Suppressor macrophage (primary cell): ENCODE measurements around the gene PPIL6.
"Not testable (repeated sequence)": the region's sequence is repeated elsewhere in the genome, so short reads cannot be mapped to it uniquely, and the experiment has no call there.

Experiments used
- DNase-seq, 4 experiments: peaks; one replicate each; pipeline ENCODE4 v3.0.0-alpha.2; 2020 to 2022

Gene PPIL6

GRCh38 chr6:109466212-109466923 lies 25.9 kb upstream of the PPIL6 start:
- DNase-seq, result no peak

DNA sequence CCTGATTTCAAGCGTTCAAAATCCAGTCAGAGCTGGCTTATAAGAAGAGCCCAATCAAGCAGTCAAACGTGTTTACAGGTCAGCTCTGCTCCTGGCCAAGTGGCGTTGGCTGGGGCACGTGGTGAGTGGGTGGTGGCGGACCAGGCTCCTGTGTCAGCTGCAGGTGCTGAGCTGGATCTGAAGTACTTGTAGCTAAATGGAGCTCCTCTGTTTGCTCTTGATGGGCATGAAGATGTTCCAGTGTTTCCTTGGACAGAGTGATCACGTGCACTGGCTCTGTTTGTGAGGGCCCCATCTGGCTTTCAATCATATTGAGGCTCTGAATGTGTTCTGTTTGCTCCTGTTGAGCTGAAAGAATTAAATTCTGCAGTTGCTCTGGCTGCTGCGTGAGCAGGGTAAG lies 25.3 kb upstream of the PPIL6 start:
- no peak for DNase-seq

GRCh38 chr6:109461733-109462526 lies 21.5 kb upstream of the PPIL6 start:
- DNase-seq, result no peak

DNA sequence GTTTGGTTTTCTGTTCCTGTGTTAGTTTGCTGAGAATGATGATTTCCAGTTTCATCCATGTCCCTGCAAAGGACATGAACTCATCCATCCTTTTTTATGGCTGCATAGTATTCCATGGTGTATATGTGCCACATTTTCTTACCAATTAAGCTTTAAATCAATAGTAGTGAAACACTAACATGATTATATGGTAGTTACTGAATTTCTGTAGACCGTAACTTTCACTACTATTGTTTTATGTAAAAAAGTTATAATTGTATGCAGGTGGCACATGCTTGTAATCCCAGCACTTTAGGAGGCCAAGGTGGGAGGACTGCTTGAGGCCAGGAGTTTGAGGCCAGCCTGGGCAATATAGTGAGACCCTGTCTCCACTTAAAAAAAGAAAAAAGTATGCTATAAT lies 20.8 kb upstream of the PPIL6 start:
- DNase-seq, result not testable (repeated sequence)

DNA sequence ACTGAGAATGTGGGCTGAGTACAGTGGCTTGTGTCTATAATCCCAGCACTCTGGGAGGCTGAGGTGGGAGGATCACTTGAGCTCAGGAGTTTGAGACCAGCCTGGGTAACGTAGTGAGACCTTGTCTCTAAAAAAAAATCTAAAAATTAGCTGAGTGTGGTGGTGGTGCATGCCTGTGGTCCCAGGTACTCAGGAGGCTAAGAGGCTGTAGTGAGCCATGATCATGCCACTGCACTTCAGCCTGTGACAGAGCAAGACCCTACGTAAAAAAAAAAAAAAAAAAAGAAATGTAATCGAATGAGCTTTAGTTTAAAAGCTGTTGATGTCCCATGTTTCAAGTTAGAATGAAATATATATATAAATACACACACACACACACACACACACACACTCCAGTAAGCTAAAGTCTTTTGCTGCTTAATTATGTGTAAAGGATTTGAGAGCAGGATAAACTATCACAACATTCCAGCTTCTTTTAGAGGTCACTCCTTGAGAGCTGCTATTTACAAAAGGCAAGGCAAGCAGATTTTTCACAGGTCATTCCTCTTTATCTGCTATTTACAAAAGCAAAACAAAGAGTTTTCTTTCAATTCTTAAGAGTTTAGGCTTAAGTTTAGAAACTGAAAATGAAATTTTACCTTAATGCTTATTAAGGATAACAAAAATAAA lies 19.9 kb upstream of the PPIL6 start:
- no peak for DNase-seq

GRCh38 chr6:109458774-109459531 lies 18.5 kb upstream of the PPIL6 start:
- peak; percentile 71 to 91 (median 82) for DNase-seq

DNA sequence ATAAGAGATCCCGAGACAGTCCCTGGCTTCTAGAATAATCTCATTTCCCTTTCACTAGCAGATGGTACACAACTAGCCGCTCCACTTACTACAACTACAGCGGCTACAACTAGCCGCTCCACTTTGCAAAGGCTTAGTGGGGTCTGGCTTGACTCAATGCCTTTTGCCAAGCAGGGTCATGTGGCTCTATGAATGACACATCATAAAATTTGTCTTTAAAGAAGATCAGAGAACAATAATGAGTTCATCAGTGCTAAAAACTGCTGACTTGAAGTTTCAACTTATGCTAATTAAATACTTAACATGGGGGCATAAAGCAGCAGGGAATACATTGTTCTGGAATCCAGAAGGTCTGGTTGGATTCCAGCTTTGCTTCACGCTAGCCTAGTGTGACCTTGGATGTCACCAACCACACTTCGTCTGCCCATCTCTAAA lies 17.2 kb upstream of the PPIL6 start:
- no peak for DNase-seq

DNA sequence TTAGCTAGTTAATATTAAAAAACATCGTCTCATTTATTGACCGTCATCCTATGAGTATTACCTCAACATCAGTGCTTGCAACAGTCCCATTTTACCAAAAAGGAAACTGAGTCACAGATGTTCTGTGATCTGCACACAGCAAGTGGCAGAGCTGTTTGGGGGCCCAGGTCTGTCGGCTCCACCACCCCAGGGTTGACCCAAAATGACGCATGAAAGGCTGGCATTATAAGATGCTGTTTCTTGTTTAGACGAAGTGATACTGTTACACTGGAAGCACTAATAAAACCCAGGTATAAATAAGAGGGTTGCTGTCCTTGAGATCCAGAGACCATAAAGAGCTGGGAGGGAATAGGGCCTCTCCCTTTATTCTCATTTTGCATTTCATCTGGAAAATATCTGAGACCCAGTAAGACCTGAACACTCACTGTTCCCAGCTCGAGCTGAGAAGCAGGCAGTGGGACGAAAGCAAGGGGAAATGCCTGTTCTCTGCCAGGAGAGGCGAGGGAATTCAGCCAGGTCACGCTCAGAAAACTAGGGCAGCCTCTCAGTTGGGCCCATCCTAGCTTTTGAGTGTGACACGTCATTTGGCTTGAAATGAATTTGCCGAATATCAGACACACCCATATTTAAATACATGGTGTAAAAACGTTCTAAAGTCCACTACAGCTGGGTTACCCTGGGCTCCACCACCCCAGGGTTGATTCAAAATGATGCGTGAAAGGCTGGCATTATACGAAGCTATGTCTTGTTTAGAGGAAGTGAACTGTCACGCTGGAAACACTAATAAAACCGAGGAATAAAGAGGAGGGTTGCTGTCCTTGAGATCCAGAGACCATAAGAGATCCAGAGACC lies 16.5 kb upstream of the PPIL6 start:
- DNase-seq, result peak in 1 of 4 experiments; percentile 27

- no peak for DNase-seq
Observed at GRCh38 chr6:109456111-109456583, 15.7 kb upstream of the PPIL6 start.

DNA sequence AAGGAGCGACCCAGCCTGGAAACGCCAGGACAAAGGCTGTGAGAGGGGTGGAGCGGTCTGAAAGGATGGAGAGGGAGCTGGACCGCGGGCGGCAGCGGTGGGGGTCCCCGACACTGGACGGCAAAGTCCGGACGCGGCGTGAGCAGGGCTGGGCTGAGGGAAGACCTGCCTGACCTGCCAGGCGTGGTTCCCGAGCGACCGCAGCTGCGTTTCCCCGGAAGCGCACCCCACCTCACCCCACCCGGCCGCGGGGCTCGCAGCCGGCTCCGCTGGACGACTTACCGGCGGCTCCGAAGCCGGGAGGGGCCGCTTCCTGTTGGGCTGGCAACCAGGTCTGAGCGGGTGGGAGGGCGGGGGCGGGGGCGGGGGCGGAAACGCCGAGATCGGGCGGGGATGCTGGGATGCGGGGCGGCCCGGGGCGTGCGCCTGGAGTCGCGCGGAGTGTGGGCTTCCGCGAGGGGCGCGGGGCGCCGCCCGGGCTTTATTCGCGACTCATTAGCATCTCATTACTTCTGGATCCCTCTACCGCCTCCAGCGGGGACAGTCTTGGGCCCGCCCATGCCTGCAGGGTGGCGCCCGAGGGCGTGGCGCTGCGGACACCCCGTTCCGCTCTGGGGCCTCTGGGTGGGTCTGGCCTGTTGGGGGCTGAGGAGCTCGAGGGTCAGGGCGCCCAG lies 15.1 kb upstream of the PPIL6 start, which contains the start of gene MICAL1:
MICAL1 (minus strand) TSS at position 336 of the 674 bp plus-strand sequence. CDS start 1,576 bp downstream, outside the sequence.
- DNase-seq, result peak; percentile 85 to 94 (median 91)

GRCh38 chr6:109454496-109455436 lies 14.3 kb upstream of the PPIL6 start:
- DNase-seq, result peak; percentile 90 to 94 (median 92)

DNA sequence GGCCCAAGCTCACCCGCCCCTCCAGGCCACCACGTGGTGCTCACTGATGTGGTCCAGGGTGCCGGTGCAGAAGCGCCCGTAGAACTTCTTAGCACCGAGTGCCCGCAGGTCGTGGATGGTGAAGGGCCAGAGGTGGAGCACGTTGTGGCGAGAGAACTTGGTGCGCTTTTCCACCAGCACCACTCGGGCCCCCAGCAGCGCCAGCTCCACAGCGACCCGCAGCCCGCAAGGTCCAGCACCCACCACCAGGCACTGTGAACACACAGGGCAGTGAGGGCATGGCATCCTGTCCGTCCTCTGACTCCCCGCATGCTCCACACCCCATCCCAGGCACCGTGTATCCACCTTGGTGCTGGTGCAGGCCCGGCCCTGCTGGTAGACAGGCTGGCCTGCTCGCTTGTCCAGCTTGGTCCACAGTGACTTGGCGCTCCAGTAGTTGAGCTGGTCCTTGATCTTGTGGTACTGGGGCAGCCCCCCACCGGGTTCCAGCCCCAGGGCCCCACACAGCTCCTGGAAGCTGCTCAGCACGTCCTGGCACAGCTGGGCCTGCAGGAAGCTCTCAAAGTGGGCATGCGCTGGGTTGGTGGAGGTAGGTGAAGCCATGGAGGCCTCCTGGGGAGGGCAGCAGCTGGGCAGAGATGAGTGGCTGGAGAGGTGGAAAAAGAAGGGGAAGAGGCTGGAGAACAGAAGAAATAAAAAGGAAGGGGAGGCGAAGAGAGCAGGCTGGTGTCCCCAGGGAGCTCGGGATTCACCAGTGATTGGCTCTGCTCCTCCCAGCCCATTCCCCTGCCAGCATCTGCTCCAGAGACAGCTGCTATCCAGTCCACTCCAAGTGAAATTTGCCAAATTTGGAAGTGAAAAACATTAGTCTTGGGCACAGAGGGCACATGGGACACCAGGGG lies 13.4 kb upstream of the PPIL6 start:
- DNase-seq, result peak in 1 of 4 experiments; percentile 39

GRCh38 chr6:109453156-109453555 lies 12.7 kb upstream of the PPIL6 start:
- DNase-seq, result no peak

DNA sequence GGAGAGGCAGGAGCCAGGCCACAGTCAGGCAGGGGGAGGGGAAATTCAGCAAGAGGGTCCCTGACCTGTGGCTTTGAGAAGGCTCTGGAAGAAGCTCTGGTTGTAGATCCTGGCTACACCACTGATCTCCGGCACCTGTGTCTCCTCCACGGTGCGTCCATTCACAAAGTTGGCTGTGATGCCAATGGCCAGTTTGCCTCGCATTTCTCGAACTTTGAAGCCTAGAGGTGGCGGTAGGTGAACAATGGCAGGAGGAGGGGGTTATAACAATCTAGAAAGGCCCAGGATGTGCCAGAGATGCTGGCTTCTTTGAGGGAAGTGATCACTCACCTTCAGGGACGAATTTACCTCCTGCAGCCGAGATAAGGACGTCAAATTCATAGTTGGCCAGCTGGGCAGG lies 11.8 kb upstream of the PPIL6 start:
- no peak for DNase-seq

DNA sequence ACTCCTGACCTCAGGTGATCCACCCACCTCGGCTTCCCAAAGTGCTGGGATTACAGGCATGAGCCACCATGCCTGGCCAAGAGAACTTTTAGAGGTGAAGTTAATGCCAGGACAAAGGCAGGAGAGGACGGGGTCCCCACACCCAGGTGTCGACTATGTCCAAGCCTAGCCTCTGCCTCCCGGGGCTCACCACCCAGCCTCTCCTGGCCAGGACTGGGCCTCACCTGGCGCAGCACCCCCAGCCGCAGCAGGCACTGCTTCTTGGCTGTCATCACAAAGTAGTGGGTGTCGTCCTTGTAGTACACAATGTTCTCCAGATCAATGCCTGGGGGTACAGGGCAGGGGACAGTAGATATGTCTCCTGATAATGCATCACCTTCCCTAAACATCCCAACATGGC lies 10.9 kb upstream of the PPIL6 start:
- no peak for DNase-seq

DNA sequence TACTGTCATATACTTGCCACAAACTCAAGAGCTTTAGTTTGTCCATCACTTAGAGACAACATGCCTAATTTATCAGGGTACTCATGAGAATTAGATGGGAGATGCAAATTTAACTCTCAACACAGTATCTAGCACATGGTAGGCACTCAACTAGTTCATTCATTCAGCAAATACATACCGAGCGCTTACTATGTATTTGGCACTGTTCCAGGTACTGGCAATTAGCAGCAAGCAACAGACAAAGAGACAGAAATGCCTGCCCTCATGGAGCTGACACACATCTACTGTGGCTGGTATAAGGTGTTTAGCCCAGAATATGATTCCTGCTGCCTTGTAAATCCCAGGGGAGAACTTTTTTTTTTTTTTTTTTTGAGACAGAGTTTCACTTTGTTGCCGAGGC lies 10.4 kb upstream of the PPIL6 start:
- DNase-seq, result no peak

DNA sequence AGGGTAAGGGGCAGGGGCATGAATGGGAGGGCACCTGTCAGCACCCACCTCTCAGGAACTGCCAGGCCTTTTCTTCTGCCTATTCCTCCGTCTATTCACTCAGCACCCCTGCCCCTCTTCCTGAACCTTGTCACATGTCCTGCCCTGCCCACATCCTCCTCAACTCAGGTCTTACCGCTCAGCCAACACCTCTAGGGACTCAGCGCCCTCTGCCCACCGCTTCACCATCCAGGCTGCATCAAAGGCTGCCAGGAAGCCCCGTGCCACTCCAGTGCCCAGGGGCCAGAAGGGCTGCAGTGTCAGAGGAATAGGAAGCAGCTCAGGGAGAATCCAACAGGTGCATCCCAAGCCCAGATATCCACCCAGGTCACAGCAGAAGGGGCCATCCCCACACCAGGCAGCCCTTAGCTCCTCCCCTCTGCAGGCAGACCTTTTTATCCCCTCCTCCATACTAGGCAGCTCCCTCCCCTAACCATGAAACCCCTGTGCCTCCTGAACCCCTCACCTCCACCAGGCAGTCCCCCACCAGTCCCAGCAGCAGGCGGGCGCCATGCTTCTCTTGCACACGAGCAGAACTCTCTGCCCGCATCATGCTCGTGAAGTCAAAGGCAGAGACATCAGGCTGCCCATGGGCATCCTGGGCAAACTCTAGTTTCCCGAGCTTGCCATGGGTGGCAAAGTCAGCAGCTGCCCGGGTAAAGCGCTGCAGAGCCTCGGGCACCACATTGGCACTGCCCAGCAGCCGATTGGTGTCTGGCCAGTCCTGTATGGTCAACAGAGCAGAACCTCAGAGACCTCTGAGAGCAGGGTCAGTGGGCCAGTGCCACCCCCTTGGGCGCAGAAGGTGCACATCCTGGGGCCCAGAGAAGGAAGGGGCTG lies 9.6 kb upstream of the PPIL6 start:
- no peak for DNase-seq
